ENCODE measurements around the gene ACKR2. TPM values are rescaled to one million over a fixed set of nuclear protein-coding genes. Genes with fewer than 3 reads are reported as not detected.

ACKR2 gene
- polyA plus RNA-seq, 1 of the 3 experiments (the other 2 are of a cell fraction), result 0.10 TPM

- POLR2A ChIA-PET, result interaction anchor here (0.7 kb wide), 1 partner anchor 34 kb away, joined by 3 read pairs; no protein-coding TSS in a partner anchor
- Histone ChIP-seq H4K20me1 (ENCODE audit: insufficient read depth) (no peaks in the 10 kb centered on the region), H3K79me2 (ENCODE audit: insufficient read depth) (no peaks in the 10 kb centered on the region), H3K36me3 (replicated peaks in 1 of 2; ENCODE audit: control insufficient read depth in 1 of 2, insufficient read depth in 2 of 2, low read length in 1 of 2) (no peaks in the 10 kb centered on the region), H3K9me3 (no peaks in the 10 kb centered on the region), H3K4me1 (ENCODE audit: control insufficient read depth in 1 of 2, insufficient read depth in 2 of 2, low read depth in 1 of 2, low read length in 1 of 2) (peaks cover 0 to 10% of the 10 kb centered on the region in 2 experiments; a peak in 1 of 4 replicates), H3K9ac (peak overlapping the region; percentile 42; the same call in 1 of the 2 replicates), H3K4me3 (ENCODE audit: low read depth in 2 of 2, low read length in 1 of 2) (peak overlapping the region; percentile 55 to 57), H3K9me2 (no peaks in the 10 kb centered on the region), H2AFZ (ENCODE audit: low read depth) (peak overlapping the region; percentile 90), H3K4me2 (peak overlapping the region; percentile 76), H3K27ac (ENCODE audit: low read depth in 2 of 2, low read length in 1 of 2) (no peak overlapping the region), H3K27me3 (ENCODE audit: insufficient read depth) (no peaks in the 10 kb centered on the region), H3F3A (replicated peaks; ENCODE audit: insufficient read depth) (peaks cover 5% of the 10 kb centered on the region)
- CTCF ChIA-PET, result interaction anchor here (0.6 to 2.9 kb wide), 23 partner anchors 8 to 378 kb away, joined by 3 to 38 read pairs (median 4); partner anchors contain the start of gene VIPR1
- WGBS (ENCODE audit: low lambda C conversion rate), result 3% methylated on average over 25 of the region's 61 CpGs
- peak; percentile 93 for DNase-seq
- TF ChIP-seq YY1 (IDR thresholded peaks at IDR 0.05; ENCODE audit: low read depth) (no peak), CTCF (IDR thresholded peaks at IDR 0.05) (peak; percentile 78), RAD21 (IDR thresholded peaks at IDR 0.05; ENCODE audit: low read length) (peak; percentile 90), MAX (IDR thresholded peaks at IDR 0.05; ENCODE audit: low read depth) (no peak; the same call in 1 of the 2 replicates), GABPA (IDR thresholded peaks at IDR 0.05; ENCODE audit: low read depth) (peak; percentile 66), GATA2 (CRISPR knock-in tag; IDR thresholded peaks at IDR 0.05) (no peak), RCOR1 (IDR thresholded peaks at IDR 0.05; ENCODE audit: low read length) (no peak), EP300 (IDR thresholded peaks at IDR 0.05; ENCODE audit: borderline replicate concordance in 1 of 2, low read depth in 1 of 2, low read length in 1 of 2) (no peak), RXRA (IDR thresholded peaks at IDR 0.05; ENCODE audit: borderline replicate concordance, low read depth) (no peak), TAF1 (IDR thresholded peaks at IDR 0.05; ENCODE audit: borderline replicate concordance, low read depth, low read length) (no peak), ZBTB33 (IDR thresholded peaks at IDR 0.05; ENCODE audit: borderline replicate concordance, low read depth) (no peak), SIN3A (IDR thresholded peaks at IDR 0.05; ENCODE audit: borderline replicate concordance, low read depth, low read length) (no peak), SMC3 (IDR thresholded peaks at IDR 0.05; ENCODE audit: low read depth, low read length) (peak; percentile 88), NFIC (IDR thresholded peaks at IDR 0.05; ENCODE audit: borderline replicate concordance) (no peak), CHD2 (IDR thresholded peaks at IDR 0.05; ENCODE audit: low read length, partially characterized antibody) (no peak), EZH2phosphoT487 (IDR thresholded peaks at IDR 0.05; ENCODE audit: borderline replicate concordance, low read depth) (no peak), FOXJ3 (CRISPR knock-in tag; IDR thresholded peaks at IDR 0.05) (no peak), ELF1 (IDR thresholded peaks at IDR 0.05) (peak; percentile 42; the same call in 1 of the 2 replicates), PBX3 (IDR thresholded peaks at IDR 0.05) (no peak), POLR2AphosphoS5 (IDR thresholded peaks at IDR 0.05; ENCODE audit: low read depth, low read length) (0 out of 2 replicates have a peak, but pooled peaks have one; percentile 29), REST (IDR thresholded peaks at IDR 0.05; ENCODE audit: low read depth, low read length) (no peak), RFX5 (IDR thresholded peaks at IDR 0.05; ENCODE audit: low read length) (no peak), NRF1 (IDR thresholded peaks at IDR 0.05; ENCODE audit: low read depth, low read length) (no peak), MEF2A (IDR thresholded peaks at IDR 0.05; ENCODE audit: borderline replicate concordance, low read depth) (no peak)
Measured at GRCh38 chr3:42880601-42881451, 71.6 kb downstream of the ACKR2 start.
